Prostate gland (tissue), 2 donors: ENCODE results near the gene KDM4C.

Experiments used
- CTCF ChIP-seq, 4 experiments: fragments of 200-600 bp in 2 of 4; fragments of 450-650 bp in 2 of 4; sonication (generic) in 2 of 4; IDR thresholded peaks; 1 replicate in 3 of 4; 2 replicates in 1 of 4; pipeline ENCODE4 v1.5.1; 2016 to 2019; ENCODE audit warnings: antibody characterized with exemption in 4 of 4, mild to moderate bottlenecking in 2 of 4, moderate library complexity in 2 of 4
- POLR2A ChIP-seq: fragments of 450-650 bp; IDR thresholded peaks from one replicate; pipeline ENCODE4 v1.6.1; 2016; ENCODE audit warnings: antibody characterized with exemption, mild to moderate bottlenecking

GRCh38 chr9:7154650-7155049 is 396.9 kb downstream of the KDM4C start:
- TF ChIP-seq CTCF (IDR thresholded peaks at IDR 0.05) = no peak
- TF ChIP-seq POLR2A = no peak
